ENCODE data around the gene FBL. TPM values are rescaled to one million over a fixed set of nuclear protein-coding genes. Genes with fewer than 3 reads are reported as not detected.
A peak's percentile ranks its signal among the peaks of the same experiment; 100 is the strongest.

FBL gene
- total and polyA plus RNA-seq, 2 of the 13 experiments (the other 11 are each of a cell fraction or from before 2014, with no cell fraction given) = 153 to 468 TPM

- BruUV-seq (replicated peaks) = no TSS peak
- ChIA-PET POLR2A (interaction anchor here (0.7 to 2.3 kb wide), 2 partner anchors 125 to 440 kb away, joined by 3 to 16 read pairs; partner anchors contain the start of gene PSMC4), CTCF (ENCODE audit: low intra/inter-chr PET ratio, low total read pairs) (no interaction called here)
- TF ChIP-seq ZNF768 (CRISPR knock-in tag; IDR thresholded peaks at IDR 0.05) (peak; percentile 89; the same call in 1 of the 2 replicates), ZNF142 (CRISPR knock-in tag; IDR thresholded peaks at IDR 0.05) (no peak), GATAD2A (CRISPR knock-in tag; IDR thresholded peaks at IDR 0.05) (no peak), MTERF4 (CRISPR knock-in tag; IDR thresholded peaks at IDR 0.05) (no peak), ZMYM3 (CRISPR knock-in tag; IDR thresholded peaks at IDR 0.05) (peak; percentile 30; the same call in 1 of the 2 replicates), ZFP36 (IDR thresholded peaks at IDR 0.05; ENCODE audit: borderline replicate concordance, low read depth, low read length, partially characterized antibody) (peak; percentile 19), ZNF629 (CRISPR knock-in tag; conservative IDR thresholded peaks at IDR 0.05) (peak; percentile 41; the same call in 1 of the 2 replicates), TARDBP (CRISPR knock-in tag; IDR thresholded peaks at IDR 0.05) (no peak), ZNF251 (CRISPR knock-in tag; IDR thresholded peaks at IDR 0.05) (no peak)
- TF ChIP-seq, protein P1, sequence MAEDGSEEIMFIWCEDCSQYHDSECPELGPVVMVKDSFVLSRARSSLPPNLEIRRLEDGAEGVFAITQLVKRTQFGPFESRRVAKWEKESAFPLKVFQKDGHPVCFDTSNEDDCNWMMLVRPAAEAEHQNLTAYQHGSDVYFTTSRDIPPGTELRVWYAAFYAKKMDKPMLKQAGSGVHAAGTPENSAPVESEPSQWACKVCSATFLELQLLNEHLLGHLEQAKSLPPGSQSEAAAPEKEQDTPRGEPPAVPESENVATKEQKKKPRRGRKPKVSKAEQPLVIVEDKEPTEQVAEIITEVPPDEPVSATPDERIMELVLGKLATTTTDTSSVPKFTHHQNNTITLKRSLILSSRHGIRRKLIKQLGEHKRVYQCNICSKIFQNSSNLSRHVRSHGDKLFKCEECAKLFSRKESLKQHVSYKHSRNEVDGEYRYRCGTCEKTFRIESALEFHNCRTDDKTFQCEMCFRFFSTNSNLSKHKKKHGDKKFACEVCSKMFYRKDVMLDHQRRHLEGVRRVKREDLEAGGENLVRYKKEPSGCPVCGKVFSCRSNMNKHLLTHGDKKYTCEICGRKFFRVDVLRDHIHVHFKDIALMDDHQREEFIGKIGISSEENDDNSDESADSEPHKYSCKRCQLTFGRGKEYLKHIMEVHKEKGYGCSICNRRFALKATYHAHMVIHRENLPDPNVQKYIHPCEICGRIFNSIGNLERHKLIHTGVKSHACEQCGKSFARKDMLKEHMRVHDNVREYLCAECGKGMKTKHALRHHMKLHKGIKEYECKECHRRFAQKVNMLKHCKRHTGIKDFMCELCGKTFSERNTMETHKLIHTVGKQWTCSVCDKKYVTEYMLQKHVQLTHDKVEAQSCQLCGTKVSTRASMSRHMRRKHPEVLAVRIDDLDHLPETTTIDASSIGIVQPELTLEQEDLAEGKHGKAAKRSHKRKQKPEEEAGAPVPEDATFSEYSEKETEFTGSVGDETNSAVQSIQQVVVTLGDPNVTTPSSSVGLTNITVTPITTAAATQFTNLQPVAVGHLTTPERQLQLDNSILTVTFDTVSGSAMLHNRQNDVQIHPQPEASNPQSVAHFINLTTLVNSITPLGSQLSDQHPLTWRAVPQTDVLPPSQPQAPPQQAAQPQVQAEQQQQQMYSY (CRISPR knock-in tag; IDR thresholded peaks at IDR 0.05) = no peak
- no peak overlapping the region for H2AFZ ChIP-seq (ENCODE audit: low read length)
- FAIRE-seq (no peak), ATAC-seq (no peak), DNase-seq (ENCODE audit: low spot score) (no peak)
- peaks cover under 1 to 14% of the 10 kb centered on the region in 2 experiments; a peak in 4 of 5 replicates for H3K36me3 ChIP-seq (replicated peaks in 1 of 2; ENCODE audit: control insufficient read depth in 1 of 2, insufficient read depth in 2 of 2, low read length in 2 of 2)
- H4K20me1 ChIP-seq (ENCODE audit: insufficient read depth, low read length) = peaks cover 39% of the 10 kb centered on the region
- no peaks in the 10 kb centered on the region for H3K9me3 ChIP-seq (ENCODE audit: low read length)
- H3K4me3 ChIP-seq (replicated peaks in 1 of 3; ENCODE audit: insufficient read depth in 1 of 3, low read depth in 2 of 3, low read length in 3 of 3) = peak overlapping the region; percentile 69 to 86 (median 84)
- peak overlapping the region; percentile 40 for H3K27ac ChIP-seq (ENCODE audit: extremely low read length, insufficient read depth, low read length)
- WGBS (ENCODE audit: low lambda C conversion rate) = 12% methylated on average over 5 of the region's 5 CpGs
- no peaks in the 10 kb centered on the region; a peak in 1 of 5 replicates for H3K27me3 ChIP-seq (ENCODE audit: control insufficient read depth in 1 of 2, insufficient read depth in 2 of 2, low read length in 2 of 2)
- peaks cover 57% of the 10 kb centered on the region for H3K79me2 ChIP-seq (ENCODE audit: insufficient read depth, low read length)
- H3K4me1 ChIP-seq (ENCODE audit: insufficient read depth, low read length) = peaks cover 70% of the 10 kb centered on the region
- peak overlapping the region; percentile 83 for H3K9ac ChIP-seq (ENCODE audit: insufficient read depth, low read depth, low read length)
- in situ Hi-C loops (cut with HindIII; ENCODE audit: extremely low pct_ligation_motif_present, low pct_unique_long_range_greater_than_20kb) = no loop called here
- intact Hi-C loops (cut with micrococcal nuclease; ENCODE audit: unreplicated experiment) = no loop called here
- H3K4me2 ChIP-seq (ENCODE audit: low read depth, low read length) = peak overlapping the region; percentile 96
These were observed 1.0 kb downstream of the FBL start for GRCh38 chr19:39845172-39845571.
